NCI-H748 (cell line): ENCODE results near the gene NEO1.
A peak's percentile ranks its signal among the peaks of the same experiment; 100 is the strongest.

Experiments used
- DNase-seq: peaks from one replicate; lab custom pipeline; 2025; ENCODE audit not compliant: unreplicated experiment; lab: John Stamatoyannopoulos, UW

The NEO1 gene

DNA sequence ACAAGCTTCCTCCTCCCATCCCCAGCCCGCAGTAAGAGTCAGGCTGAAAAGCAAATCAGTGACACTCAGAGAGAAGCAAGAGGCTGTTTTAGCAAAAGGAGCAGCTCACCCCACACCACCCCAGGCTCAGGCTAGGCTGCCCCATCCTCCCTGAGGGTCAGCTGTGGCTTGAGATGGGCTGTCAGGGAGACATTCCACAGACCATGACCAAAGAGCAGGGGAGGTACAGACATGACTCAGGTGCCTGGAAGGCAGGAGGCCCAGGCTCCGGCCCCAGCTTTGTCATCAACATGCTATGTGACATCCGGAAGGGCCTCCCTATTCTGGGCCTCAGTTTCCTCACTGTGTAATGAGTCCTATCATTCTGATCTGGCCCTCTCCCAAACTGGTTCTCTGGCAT lies 291.8 kb downstream of the NEO1 start:
- DNase-seq = no peak

GRCh38 chr15:73345658-73346057 lies 293.4 kb downstream of the NEO1 start:
- peak; percentile 91 for DNase-seq

DNA sequence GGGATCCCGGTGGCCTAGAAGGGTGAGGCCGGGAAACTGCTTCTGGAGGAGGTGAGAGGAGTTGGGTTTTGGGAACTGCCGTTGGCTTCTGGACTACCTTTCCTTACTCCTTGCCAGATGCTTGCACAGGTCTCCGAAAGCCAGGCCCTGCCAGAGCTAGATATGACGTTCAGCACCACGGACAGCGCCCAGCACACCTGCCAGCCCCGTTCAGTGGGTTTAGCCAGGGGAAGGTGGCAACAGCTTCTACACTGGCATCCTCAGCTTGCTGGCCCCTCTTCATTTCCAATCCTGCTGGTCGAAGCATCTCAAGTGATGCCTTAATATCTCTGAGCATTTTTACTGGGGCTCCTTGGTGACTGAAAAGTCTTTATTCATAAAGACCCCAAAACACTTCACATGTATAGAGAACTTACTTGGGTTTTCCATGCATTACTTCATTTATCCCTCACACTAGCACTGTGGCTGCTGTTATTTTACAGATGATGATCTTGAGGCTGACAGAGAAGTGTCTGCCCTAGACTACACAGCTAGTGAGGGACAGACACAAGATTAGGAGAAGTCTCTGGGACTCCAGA lies 294.6 kb downstream of the NEO1 start:
- DNase-seq = no peak

- no peak for DNase-seq
These were observed 296.9 kb downstream of the NEO1 start for GRCh38 chr15:73349191-73349590.

DNA sequence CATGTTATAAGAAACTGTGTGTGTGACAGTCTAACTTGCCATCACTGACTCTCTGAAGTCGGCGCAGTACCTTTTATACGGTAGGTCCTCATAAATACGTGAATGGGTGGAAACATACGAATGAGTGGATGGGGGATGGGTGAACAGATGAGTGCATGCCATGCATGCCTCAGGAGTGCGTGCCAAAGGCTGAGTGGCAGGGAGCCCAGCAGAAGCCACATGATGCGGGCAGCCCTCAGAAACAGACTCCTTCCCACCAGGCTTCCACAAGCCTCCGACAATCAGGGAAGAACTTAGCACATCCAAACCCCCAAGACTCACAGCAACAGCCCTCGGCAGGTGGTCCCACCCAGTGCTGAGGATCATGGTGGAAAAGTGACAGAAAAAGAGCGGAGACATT lies 299.8 kb downstream of the NEO1 start:
- DNase-seq = no peak

DNA sequence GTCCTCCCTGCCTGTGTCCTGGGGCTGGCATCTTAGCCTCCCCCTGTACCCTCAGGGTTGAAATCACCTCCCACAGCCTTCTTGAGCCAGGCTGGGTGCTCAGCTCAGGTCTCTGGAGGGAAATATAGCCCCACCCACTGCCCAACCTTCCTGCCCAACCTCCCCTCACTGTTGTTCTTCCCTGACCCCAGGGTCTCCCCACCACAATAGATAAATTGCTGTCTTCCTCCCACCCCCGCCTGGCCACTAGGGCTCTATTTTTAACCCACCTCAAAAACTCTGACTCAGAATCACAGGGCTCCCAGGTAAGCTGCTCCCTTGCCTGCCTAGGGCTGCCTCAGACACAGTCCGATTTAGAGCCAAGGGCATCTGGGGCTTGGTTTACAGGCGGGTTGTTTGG lies 301.5 kb downstream of the NEO1 start:
- DNase-seq = peak; percentile 24

DNA sequence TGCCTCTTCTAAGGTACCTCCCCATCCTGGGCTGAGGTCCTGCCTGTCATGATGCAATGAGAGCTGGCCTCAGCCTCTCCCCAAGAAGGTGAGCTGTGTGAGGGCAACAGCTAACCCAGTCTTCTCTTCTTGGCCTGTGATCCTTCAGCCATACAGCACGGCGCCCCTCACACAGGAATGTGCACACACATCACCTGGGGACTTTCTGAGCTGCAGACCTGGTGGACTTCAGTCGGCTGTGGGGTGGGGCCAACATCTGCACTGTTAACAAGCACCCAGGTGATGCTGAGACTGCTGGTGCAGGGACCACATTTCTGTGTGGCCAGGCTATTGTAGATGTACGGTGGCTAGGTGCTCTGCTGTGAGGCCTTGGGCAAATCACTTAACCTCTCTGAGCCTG lies 302.0 kb downstream of the NEO1 start:
- DNase-seq = no peak
